Type B pancreatic cell (in vitro differentiated cells): ENCODE measurements around the gene HLTF. TPM values are rescaled to one million over a fixed set of nuclear protein-coding genes. Genes with fewer than 3 reads are reported as not detected.
"Not testable (repeated sequence)": the region's sequence is repeated elsewhere in the genome, so short reads cannot be mapped to it uniquely, and the experiment has no call there.

Experiments used
- DNase-seq: peaks from one replicate; pipeline ENCODE4 v3.0.0; 2021; ENCODE audit warnings: mixed read lengths; ENCODE audit not compliant: unreplicated experiment; ENCODE audit errors: extremely low spot score
- H3K27ac Mint-ChIP-seq: 2 replicates; pipeline ENCODE4 v1.8.0; 2021; ENCODE audit warnings: mild to moderate bottlenecking, mixed read lengths
- H3K27me3 Mint-ChIP-seq: 2 replicates; pipeline ENCODE4 v1.8.0; 2021; ENCODE audit warnings: mixed read lengths
- H3K36me3 Mint-ChIP-seq: 2 replicates; pipeline ENCODE4 v1.8.0; 2021; ENCODE audit warnings: mixed read lengths
- H3K4me1 Mint-ChIP-seq: one replicate; pipeline ENCODE4 v1.8.0; 2021; ENCODE audit warnings: mixed read lengths; ENCODE audit not compliant: unreplicated experiment
- H3K4me3 Mint-ChIP-seq: 2 replicates; pipeline ENCODE4 v1.8.0; 2021; ENCODE audit warnings: mild to moderate bottlenecking, mixed read lengths
- H3K9me3 Mint-ChIP-seq: 2 replicates; pipeline ENCODE4 v1.8.0; 2021; ENCODE audit warnings: mixed read lengths
- total RNA-seq: library from RNA; stranded (reverse); gene quantifications from 2 replicates; pipeline ENCODE4 v1.2.1, GENCODE V29; 2021; ENCODE audit warnings: low replicate concordance
- TF ChIP-seq, protein P1 (sequence below): fragments of 200-600 bp; sonication (generic); conservative IDR thresholded peaks from 2 replicates; pipeline ENCODE4 v1.5.0; 2021; ENCODE audit warnings: antibody characterized with exemption, mild to moderate bottlenecking

Gene HLTF
- total RNA-seq, 1 donor from 2014 or later = 49.9 TPM

GRCh38 chr3:149114458-149114857 is 28.1 kb upstream of the HLTF start:
- H3K27ac Mint-ChIP-seq = no peak overlapping the region
- peaks cover 7% of the 10 kb centered on the region for H3K9me3 Mint-ChIP-seq
- no peak overlapping the region for H3K4me3 Mint-ChIP-seq
- no peaks in the 10 kb centered on the region for H3K27me3 Mint-ChIP-seq
- DNase-seq = no peak
- TF ChIP-seq, protein P1, sequence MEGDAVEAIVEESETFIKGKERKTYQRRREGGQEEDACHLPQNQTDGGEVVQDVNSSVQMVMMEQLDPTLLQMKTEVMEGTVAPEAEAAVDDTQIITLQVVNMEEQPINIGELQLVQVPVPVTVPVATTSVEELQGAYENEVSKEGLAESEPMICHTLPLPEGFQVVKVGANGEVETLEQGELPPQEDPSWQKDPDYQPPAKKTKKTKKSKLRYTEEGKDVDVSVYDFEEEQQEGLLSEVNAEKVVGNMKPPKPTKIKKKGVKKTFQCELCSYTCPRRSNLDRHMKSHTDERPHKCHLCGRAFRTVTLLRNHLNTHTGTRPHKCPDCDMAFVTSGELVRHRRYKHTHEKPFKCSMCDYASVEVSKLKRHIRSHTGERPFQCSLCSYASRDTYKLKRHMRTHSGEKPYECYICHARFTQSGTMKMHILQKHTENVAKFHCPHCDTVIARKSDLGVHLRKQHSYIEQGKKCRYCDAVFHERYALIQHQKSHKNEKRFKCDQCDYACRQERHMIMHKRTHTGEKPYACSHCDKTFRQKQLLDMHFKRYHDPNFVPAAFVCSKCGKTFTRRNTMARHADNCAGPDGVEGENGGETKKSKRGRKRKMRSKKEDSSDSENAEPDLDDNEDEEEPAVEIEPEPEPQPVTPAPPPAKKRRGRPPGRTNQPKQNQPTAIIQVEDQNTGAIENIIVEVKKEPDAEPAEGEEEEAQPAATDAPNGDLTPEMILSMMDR = no peak
- peaks cover 5% of the 10 kb centered on the region for H3K4me1 Mint-ChIP-seq
- no peaks in the 10 kb centered on the region for H3K36me3 Mint-ChIP-seq

DNA sequence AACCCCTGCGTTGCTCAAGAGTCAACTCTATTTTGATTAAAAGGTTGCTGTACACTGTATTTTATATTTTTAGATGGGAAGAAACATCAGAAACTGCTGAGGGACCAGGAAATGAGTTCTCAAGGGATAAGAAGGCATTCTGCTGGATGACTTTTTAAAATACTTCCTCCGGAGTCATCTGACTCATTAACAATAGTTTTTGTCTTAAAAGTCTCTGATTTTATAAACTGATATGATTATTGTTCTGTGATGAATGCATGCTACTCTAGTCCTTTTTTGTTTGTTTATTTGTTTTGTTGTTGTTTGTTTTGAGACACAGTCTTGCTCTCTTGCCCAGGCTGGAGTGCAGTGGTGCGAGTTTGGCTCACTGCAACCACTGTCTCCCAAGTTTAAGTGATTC is 18.2 kb upstream of the HLTF start:
- TF ChIP-seq, protein P1 = no peak
- H3K27me3 Mint-ChIP-seq = no peaks in the 10 kb centered on the region
- no peaks in the 10 kb centered on the region for H3K4me1 Mint-ChIP-seq
- no peak overlapping the region for H3K27ac Mint-ChIP-seq
- no peak overlapping the region for H3K4me3 Mint-ChIP-seq
- no peaks in the 10 kb centered on the region for H3K36me3 Mint-ChIP-seq
- no peaks in the 10 kb centered on the region for H3K9me3 Mint-ChIP-seq
- DNase-seq = no peak

DNA sequence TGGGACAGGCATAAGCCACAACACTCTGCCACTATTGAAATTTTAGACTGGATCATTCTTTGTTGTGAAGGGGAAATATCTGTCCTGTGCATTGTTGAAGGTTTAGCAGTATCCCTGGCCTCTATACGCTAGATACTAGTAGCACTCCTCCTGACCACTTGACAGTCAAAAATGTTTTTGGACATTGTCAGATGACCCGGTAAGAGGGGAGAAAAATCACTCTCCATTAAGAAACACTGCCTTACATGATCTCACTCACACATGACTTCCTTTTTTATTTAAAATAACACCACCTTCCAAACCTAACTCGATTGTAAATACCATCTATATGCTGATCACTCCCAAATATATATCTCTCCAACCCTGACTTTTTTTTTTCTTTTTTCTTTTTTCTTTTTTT is 15.3 kb upstream of the HLTF start:
- H3K27ac Mint-ChIP-seq = no peak overlapping the region
- no peak for DNase-seq
- H3K4me1 Mint-ChIP-seq = no peaks in the 10 kb centered on the region
- no peaks in the 10 kb centered on the region for H3K9me3 Mint-ChIP-seq
- no peak overlapping the region for H3K4me3 Mint-ChIP-seq
- H3K27me3 Mint-ChIP-seq = no peaks in the 10 kb centered on the region
- no peaks in the 10 kb centered on the region for H3K36me3 Mint-ChIP-seq
- TF ChIP-seq, protein P1 = no peak

DNA sequence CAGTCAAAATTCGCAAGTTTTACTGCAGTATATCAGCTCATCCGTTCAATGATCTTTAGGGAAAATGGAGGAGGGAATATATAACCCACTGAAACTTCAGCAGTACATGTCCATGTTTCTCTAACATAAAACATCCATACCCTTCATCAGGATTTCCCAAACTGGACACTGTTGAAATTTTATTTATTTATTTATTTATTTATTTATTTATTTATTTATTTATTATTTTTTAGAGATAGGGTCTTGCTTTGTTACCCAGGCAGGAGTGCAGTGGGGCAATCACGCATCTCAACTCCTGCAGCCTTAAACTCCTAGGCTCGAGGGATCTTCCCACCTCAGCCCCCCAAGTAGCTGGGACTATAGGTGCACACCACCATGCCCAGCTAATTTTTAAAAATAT is 14.8 kb upstream of the HLTF start:
- Mint-ChIP-seq H3K4me1 (no peaks in the 10 kb centered on the region), H3K36me3 (no peaks in the 10 kb centered on the region), H3K4me3 (no peak overlapping the region), H3K27ac (no peak overlapping the region), H3K27me3 (no peaks in the 10 kb centered on the region), H3K9me3 (no peaks in the 10 kb centered on the region)
- TF ChIP-seq, protein P1 = no peak
- no peak for DNase-seq

DNA sequence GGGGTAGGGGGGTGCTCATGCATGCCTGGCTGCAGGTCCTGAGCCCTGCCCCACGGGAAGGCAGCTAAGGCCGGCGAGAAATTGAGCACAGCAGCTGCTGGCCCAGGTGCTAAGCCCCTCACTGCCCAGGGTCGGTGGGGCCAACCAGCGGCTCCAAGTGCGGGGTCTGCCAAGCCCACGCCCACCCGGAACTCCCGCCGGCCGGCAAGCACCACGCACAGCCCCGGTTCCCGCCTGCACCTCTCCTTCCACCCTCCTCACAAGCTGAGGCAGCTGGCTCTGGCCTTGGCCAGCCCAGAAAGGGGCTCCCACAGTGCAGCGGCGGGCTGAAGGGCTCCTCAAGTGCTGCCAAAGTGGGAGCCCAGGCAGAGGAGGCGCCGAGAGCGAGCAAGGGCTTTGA is 11.7 kb upstream of the HLTF start:
- not testable (repeated sequence) for H3K9me3 Mint-ChIP-seq, H3K27ac Mint-ChIP-seq, H3K4me1 Mint-ChIP-seq, DNase-seq, H3K27me3 Mint-ChIP-seq, H3K36me3 Mint-ChIP-seq, H3K4me3 Mint-ChIP-seq

GRCh38 chr3:149095487-149095886 is 9.2 kb upstream of the HLTF start:
- Mint-ChIP-seq H3K9me3 (no peaks in the 10 kb centered on the region), H3K4me3 (no peak overlapping the region), H3K4me1 (no peaks in the 10 kb centered on the region), H3K27me3 (no peaks in the 10 kb centered on the region), H3K27ac (no peak overlapping the region), H3K36me3 (no peaks in the 10 kb centered on the region)
- no peak for DNase-seq
- TF ChIP-seq, protein P1 = no peak
